GM12878 (cell line): ENCODE results near the gene SLC13A3. TPM values are rescaled to one million over a fixed set of nuclear protein-coding genes. Genes with fewer than 3 reads are reported as not detected.

Experiments
- ATAC-seq: fragments of 200-7000 bp; cut with Tn5 transposase; 3 replicates; pipeline ENCODE4 v1.9.1; 2020; ENCODE audit warnings: mild to moderate bottlenecking, moderate library complexity
- BruUV-seq: library from RNA; stranded (reverse); fragments of 400-500 nt; replicated peaks from 2 replicates; lab custom pipeline; 2021; lab: Mats Ljungman, UMichigan
- CTCF ChIA-PET: fragments of 300-600 bp; sonication (Branson Sonifier 250); formaldehyde crosslinking; extraction: SDS; loops from one replicate; lab custom pipeline; 2021; ENCODE audit warnings: inconsistent platforms; lab: Yijun Ruan, JAX
- POLR2A ChIA-PET: fragments of 350-600 bp; formaldehyde crosslinking; extraction: SDS; loops from one replicate; lab custom pipeline; 2021; ENCODE audit warnings: inconsistent platforms; lab: Charles Lee
- RAD21 ChIA-PET: fragments of 300-600 bp; sonication (Branson Sonifier 250); formaldehyde crosslinking; loops from one replicate; lab custom pipeline; 2023; ENCODE audit warnings: antibody characterized with exemption; ENCODE audit not compliant: unreplicated experiment; lab: Charles Lee
- SMC1A ChIA-PET: fragments of 300-600 bp; sonication (Branson Sonifier 250); formaldehyde crosslinking; loops from one replicate; lab custom pipeline; 2023; ENCODE audit not compliant: unreplicated experiment, uncharacterized antibody; lab: Charles Lee
- DNase-seq: peaks from one replicate; pipeline ENCODE4 v3.0.0-alpha.2; 2011; ENCODE audit warnings: low read depth, low spot score
- FAIRE-seq: peaks from 3 replicates; lab custom pipeline; 2011; peaks lifted over from hg19 to GRCh38; lab: Jason Lieb, UNC
- H2AFZ ChIP-seq: 2 replicates; pipeline ENCODE4 v1.6.0; 2011; ENCODE audit warnings: low read depth, low read length, control low read depth; ENCODE audit not compliant: control insufficient read depth
- H3K27ac ChIP-seq: 2 replicates; pipeline ENCODE4 v1.5.1; 2011; ENCODE audit warnings: control low read depth; ENCODE audit not compliant: control insufficient read depth, insufficient read depth
- H3K27me3 ChIP-seq, 2 experiments: replicated peaks in 1 of 2; 2 replicates each; pipeline versions ENCODE4 v1.6.0 to v1.6.1; 2011; ENCODE audit warnings: low read length in 1 of 2; ENCODE audit not compliant: control insufficient read depth in 2 of 2, insufficient read depth in 2 of 2
- H3K36me3 ChIP-seq, 2 experiments: 2 replicates each; pipeline ENCODE4 v1.5.1; 2011; ENCODE audit warnings: low read length in 1 of 2; ENCODE audit not compliant: control insufficient read depth in 2 of 2, insufficient read depth in 2 of 2
- H3K4me1 ChIP-seq: 2 replicates; pipeline ENCODE4 v1.6.1; 2011; ENCODE audit warnings: mild to moderate bottlenecking, low read length, moderate library complexity, mixed read lengths; ENCODE audit not compliant: control insufficient read depth, insufficient read depth
- H3K4me2 ChIP-seq: 2 replicates; pipeline ENCODE4 v1.6.0; 2011; ENCODE audit warnings: control low read depth; ENCODE audit not compliant: control insufficient read depth, insufficient read depth
- H3K4me3 ChIP-seq: fragments of 200-600 bp; sonication (generic); 2 replicates; pipeline ENCODE4 v1.5.1; 2016
- H3K79me2 ChIP-seq: 2 replicates; pipeline ENCODE4 v1.6.0; 2011; ENCODE audit warnings: low read length; ENCODE audit not compliant: control insufficient read depth, insufficient read depth
- H3K9ac ChIP-seq: 2 replicates; pipeline ENCODE4 v1.8.0; 2011; ENCODE audit warnings: low read length, control low read depth, mixed read lengths; ENCODE audit not compliant: control insufficient read depth, insufficient read depth
- H3K9me3 ChIP-seq: replicated peaks from 3 replicates; pipeline ENCODE4 v1.5.1; 2011; ENCODE audit warnings: mild to moderate bottlenecking, low read length; ENCODE audit not compliant: control insufficient read depth, insufficient read depth
- H4K20me1 ChIP-seq: 2 replicates; pipeline ENCODE4 v1.6.0; 2011; ENCODE audit not compliant: control insufficient read depth, insufficient read depth
- BMI1 ChIP-seq: fragments of 450-650 bp; IDR thresholded peaks from 2 replicates; pipeline ENCODE4 v1.6.1; 2016; ENCODE audit warnings: mild to moderate bottlenecking, moderate library complexity, borderline replicate concordance
- CHD1 ChIP-seq: IDR thresholded peaks from 2 replicates; pipeline ENCODE4 v1.6.1; 2012; ENCODE audit warnings: low read depth, low read length, improper control_type of control experiment
- E2F8 ChIP-seq: fragments of 450-650 bp; IDR thresholded peaks from 2 replicates; pipeline ENCODE4 v1.6.1; 2018; ENCODE audit warnings: mild to moderate bottlenecking, low read depth, moderate library complexity; ENCODE audit not compliant: partially characterized antibody
- HDAC2 ChIP-seq: fragments of 200-600 bp; sonication (generic); IDR thresholded peaks from 2 replicates; pipeline ENCODE4 v1.6.1; 2017
- MXI1 ChIP-seq: fragments of 150-350 bp; IDR thresholded peaks from 2 replicates; pipeline ENCODE4 v1.6.1; 2011; ENCODE audit warnings: low read depth, mild to moderate bottlenecking, inconsistent platforms, low read length, improper control_type of control experiment
- SMC3 ChIP-seq: IDR thresholded peaks from 2 replicates; pipeline ENCODE4 v1.6.1; 2011; ENCODE audit warnings: low read length, improper control_type of control experiment, borderline replicate concordance
- STAT1 ChIP-seq: fragments of 450-650 bp; conservative IDR thresholded peaks from 2 replicates; pipeline ENCODE4 v1.6.1; 2014; ENCODE audit warnings: antibody characterized with exemption, mild to moderate bottlenecking
- STAT3 ChIP-seq: IDR thresholded peaks from 2 replicates; pipeline ENCODE4 v1.6.1; 2011; ENCODE audit warnings: low read depth, low read length, improper control_type of control experiment
- WGBS: methylation state at CpG from one replicate; pipeline ENCODE4 v1.1.6; 2016; ENCODE audit warnings: low lambda C conversion rate; ENCODE audit not compliant: insufficient replicate concordance, insufficient coverage; ENCODE audit errors: missing lambda C conversion rate; 5-methylcytosine and 5-hydroxymethylcytosine counted together
- in situ Hi-C: fragments of 300-500 bp; cut with MboI; formaldehyde crosslinking; loops from 9 replicates; pipeline ENCODE4 v1.14.3; 2018; ENCODE audit warnings: mixed read lengths
- intact Hi-C: fragments of 100-400 bp; cut with micrococcal nuclease; formaldehyde crosslinking; loops from one replicate; pipeline ENCODE4 v1.14.2; 2022; ENCODE audit not compliant: unreplicated experiment
- polyA plus RNA-seq, 11 experiments: library from polyadenylated mRNA; depleted of rRNA in 4 of 11; unstranded in 6 of 11; stranded (reverse) in 5 of 11; fragments of >200 nt; fragmentation: Nextera tagmentation in 4 of 11; fragmentation: Illumina TruSeq in 1 of 11; extraction: Ambion mirVana in 4 of 11; extraction: Trizol in 1 of 11; gene quantifications; 1 replicate in 1 of 11; 2 replicates in 10 of 11; pipeline versions ENCODE4 v1.2.1 to v1.2.3, GENCODE V29; 2011 to 2016; ENCODE audit warnings: inconsistent platforms in 2 of 11, missing spikeins in 2 of 11, low read depth in 1 of 11
- total RNA-seq, 4 experiments: library from RNA; depleted of rRNA in 3 of 4; stranded (reverse); fragments of >200 nt in 3 of 4; fragmentation: Illumina TruSeq in 1 of 4; extraction: Trizol in 1 of 4; gene quantifications; 2 replicates each; pipeline versions ENCODE4 v1.2.1 to v1.2.3, GENCODE V29; 2013 to 2021
- TF ChIP-seq, protein P1 (sequence below): IDR thresholded peaks from 2 replicates; pipeline ENCODE4 v1.6.1; 2012; ENCODE audit warnings: low read length, inconsistent platforms
- TF ChIP-seq, protein P2 (sequence below): fragments of 450-650 bp; IDR thresholded peaks from 2 replicates; pipeline ENCODE4 v1.6.1; 2018; ENCODE audit warnings: borderline replicate concordance, mild to moderate bottlenecking; ENCODE audit not compliant: partially characterized antibody
- TF ChIP-seq, protein P3 (sequence below): IDR thresholded peaks from 2 replicates; pipeline ENCODE4 v1.6.1; 2012; ENCODE audit warnings: low read depth, low read length, improper control_type of control experiment
- TF ChIP-seq, protein P4 (sequence below), 3 experiments: IDR thresholded peaks in 2 of 3; conservative IDR thresholded peaks in 1 of 3; 2 replicates each; pipeline ENCODE4 v1.5.1; 2011; ENCODE audit warnings: low read depth in 3 of 3, low read length in 3 of 3, mild to moderate bottlenecking in 3 of 3, control low read depth in 2 of 3, moderate library complexity in 2 of 3, inconsistent platforms in 1 of 3, mixed read lengths in 1 of 3; ENCODE audit not compliant: control insufficient read depth in 2 of 3, insufficient read depth in 1 of 3; ENCODE audit errors: extremely low read depth in 1 of 3

SLC13A3 gene
- total and polyA plus RNA-seq, 10 of the 15 experiments (the other 5 are each of a cell fraction or from before 2014, with no cell fraction given) = 0.03 to 0.76 (median 0.07) TPM; not detected in 4

GRCh38 chr20:46691196-46691595 is 39.9 kb upstream of the SLC13A3 start:
- Histone ChIP-seq H3K79me2 (peaks cover 31% of the 10 kb centered on the region), H3K4me1 (no peaks in the 10 kb centered on the region), H3K9ac (no peak overlapping the region), H3K36me3 (0 out of 4 replicates have a peak, but pooled peaks cover 0 to 8% of the 10 kb centered on the region in 2 experiments), H3K27ac (no peak overlapping the region), H4K20me1 (no peaks in the 10 kb centered on the region), H2AFZ (no peak overlapping the region), H3K4me3 (no peak overlapping the region), H3K27me3 (no peaks in the 10 kb centered on the region), H3K4me2 (no peak overlapping the region), H3K9me3 (no peaks in the 10 kb centered on the region; the same call in 1 of the 3 replicates)
- FAIRE-seq = no peak
- in situ Hi-C loops (no loop called here), intact Hi-C loops (no loop called here)
- ChIA-PET RAD21 (no interaction called here), SMC1A (no interaction called here), POLR2A (no interaction called here), CTCF (no interaction called here)
- BruUV-seq = no TSS peak
- DNase-seq = no peak
- no peak for ATAC-seq
- WGBS = 25% methylated on average over 4 of the region's 4 CpGs
- TF ChIP-seq CHD1 (no peak), STAT1 (no peak), E2F8 (no peak), HDAC2 (no peak), BMI1 (no peak), SMC3 (no peak), MXI1 (no peak), STAT3 (no peak)
- TF ChIP-seq, protein P1, sequence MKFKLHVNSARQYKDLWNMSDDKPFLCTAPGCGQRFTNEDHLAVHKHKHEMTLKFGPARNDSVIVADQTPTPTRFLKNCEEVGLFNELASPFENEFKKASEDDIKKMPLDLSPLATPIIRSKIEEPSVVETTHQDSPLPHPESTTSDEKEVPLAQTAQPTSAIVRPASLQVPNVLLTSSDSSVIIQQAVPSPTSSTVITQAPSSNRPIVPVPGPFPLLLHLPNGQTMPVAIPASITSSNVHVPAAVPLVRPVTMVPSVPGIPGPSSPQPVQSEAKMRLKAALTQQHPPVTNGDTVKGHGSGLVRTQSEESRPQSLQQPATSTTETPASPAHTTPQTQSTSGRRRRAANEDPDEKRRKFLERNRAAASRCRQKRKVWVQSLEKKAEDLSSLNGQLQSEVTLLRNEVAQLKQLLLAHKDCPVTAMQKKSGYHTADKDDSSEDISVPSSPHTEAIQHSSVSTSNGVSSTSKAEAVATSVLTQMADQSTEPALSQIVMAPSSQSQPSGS = no peak
- TF ChIP-seq, protein P2, sequence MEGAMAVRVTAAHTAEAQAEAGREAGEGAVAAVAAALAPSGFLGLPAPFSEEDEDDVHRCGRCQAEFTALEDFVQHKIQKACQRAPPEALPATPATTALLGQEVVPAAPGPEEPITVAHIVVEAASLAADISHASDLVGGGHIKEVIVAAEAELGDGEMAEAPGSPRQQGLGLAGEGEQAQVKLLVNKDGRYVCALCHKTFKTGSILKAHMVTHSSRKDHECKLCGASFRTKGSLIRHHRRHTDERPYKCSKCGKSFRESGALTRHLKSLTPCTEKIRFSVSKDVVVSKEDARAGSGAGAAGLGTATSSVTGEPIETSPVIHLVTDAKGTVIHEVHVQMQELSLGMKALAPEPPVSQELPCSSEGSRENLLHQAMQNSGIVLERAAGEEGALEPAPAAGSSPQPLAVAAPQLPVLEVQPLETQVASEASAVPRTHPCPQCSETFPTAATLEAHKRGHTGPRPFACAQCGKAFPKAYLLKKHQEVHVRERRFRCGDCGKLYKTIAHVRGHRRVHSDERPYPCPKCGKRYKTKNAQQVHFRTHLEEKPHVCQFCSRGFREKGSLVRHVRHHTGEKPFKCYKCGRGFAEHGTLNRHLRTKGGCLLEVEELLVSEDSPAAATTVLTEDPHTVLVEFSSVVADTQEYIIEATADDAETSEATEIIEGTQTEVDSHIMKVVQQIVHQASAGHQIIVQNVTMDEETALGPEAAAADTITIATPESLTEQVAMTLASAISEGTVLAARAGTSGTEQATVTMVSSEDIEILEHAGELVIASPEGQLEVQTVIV = no peak
- TF ChIP-seq, protein P3, sequence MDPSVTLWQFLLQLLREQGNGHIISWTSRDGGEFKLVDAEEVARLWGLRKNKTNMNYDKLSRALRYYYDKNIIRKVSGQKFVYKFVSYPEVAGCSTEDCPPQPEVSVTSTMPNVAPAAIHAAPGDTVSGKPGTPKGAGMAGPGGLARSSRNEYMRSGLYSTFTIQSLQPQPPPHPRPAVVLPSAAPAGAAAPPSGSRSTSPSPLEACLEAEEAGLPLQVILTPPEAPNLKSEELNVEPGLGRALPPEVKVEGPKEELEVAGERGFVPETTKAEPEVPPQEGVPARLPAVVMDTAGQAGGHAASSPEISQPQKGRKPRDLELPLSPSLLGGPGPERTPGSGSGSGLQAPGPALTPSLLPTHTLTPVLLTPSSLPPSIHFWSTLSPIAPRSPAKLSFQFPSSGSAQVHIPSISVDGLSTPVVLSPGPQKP = no peak
- TF ChIP-seq, protein P4, sequence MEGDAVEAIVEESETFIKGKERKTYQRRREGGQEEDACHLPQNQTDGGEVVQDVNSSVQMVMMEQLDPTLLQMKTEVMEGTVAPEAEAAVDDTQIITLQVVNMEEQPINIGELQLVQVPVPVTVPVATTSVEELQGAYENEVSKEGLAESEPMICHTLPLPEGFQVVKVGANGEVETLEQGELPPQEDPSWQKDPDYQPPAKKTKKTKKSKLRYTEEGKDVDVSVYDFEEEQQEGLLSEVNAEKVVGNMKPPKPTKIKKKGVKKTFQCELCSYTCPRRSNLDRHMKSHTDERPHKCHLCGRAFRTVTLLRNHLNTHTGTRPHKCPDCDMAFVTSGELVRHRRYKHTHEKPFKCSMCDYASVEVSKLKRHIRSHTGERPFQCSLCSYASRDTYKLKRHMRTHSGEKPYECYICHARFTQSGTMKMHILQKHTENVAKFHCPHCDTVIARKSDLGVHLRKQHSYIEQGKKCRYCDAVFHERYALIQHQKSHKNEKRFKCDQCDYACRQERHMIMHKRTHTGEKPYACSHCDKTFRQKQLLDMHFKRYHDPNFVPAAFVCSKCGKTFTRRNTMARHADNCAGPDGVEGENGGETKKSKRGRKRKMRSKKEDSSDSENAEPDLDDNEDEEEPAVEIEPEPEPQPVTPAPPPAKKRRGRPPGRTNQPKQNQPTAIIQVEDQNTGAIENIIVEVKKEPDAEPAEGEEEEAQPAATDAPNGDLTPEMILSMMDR (IDR thresholded peaks at IDR 0.05 in 2 of 3, conservative IDR thresholded peaks at IDR 0.05 in 1 of 3; ENCODE audit: control insufficient read depth in 2 of 3, extremely low read depth in 1 of 3, insufficient read depth in 1 of 3, low read depth in 3 of 3, low read length in 3 of 3) = no peak
